ENCODE measurements around the gene TRAF7. TPM values are rescaled to one million over a fixed set of nuclear protein-coding genes. Genes with fewer than 3 reads are reported as not detected.
A peak's percentile ranks its signal among the peaks of the same experiment; 100 is the strongest.

Gene TRAF7
- total and polyA plus RNA-seq, 2 of the 13 experiments (the other 11 are each of a cell fraction or from before 2014, with no cell fraction given) = 47.9 to 65.6 TPM

- no peak for TF ChIP-seq PLSCR1 (CRISPR knock-in tag; IDR thresholded peaks at IDR 0.05; ENCODE audit: borderline replicate concordance)
- TF ChIP-seq ZNF569 (CRISPR knock-in tag; IDR thresholded peaks at IDR 0.05; ENCODE audit: borderline replicate concordance) = no peak
- TF ChIP-seq ZFP36L2 (CRISPR knock-in tag; IDR thresholded peaks at IDR 0.05) = no peak
- TF ChIP-seq IRF1 (CRISPR knock-in tag; IDR thresholded peaks at IDR 0.05; ENCODE audit: low read depth) = no peak
- 0 out of 2 replicates have a peak, but pooled peaks have one; percentile 56 for TF ChIP-seq ZNF556 (CRISPR knock-in tag; IDR thresholded peaks at IDR 0.05; ENCODE audit: borderline replicate concordance)
- TF ChIP-seq TCF12 (IDR thresholded peaks at IDR 0.05) = no peak
- TF ChIP-seq TCF12 (CRISPR knock-in tag; IDR thresholded peaks at IDR 0.05) = no peak
- no peak for TF ChIP-seq NR1H2 (CRISPR knock-in tag; IDR thresholded peaks at IDR 0.05; ENCODE audit: borderline replicate concordance, low read depth)
- TF ChIP-seq AGO2 (optimal IDR thresholded peaks at IDR 0.05; ENCODE audit: low read depth, low read length) = no peak
- no peak for TF ChIP-seq TCF7L2 (IDR thresholded peaks at IDR 0.05; ENCODE audit: low read depth, low read length)
- TF ChIP-seq BRF2 (CRISPR knock-in tag; IDR thresholded peaks at IDR 0.05) = no peak
- TF ChIP-seq MATR3 (CRISPR knock-in tag; IDR thresholded peaks at IDR 0.05) = no peak
- TF ChIP-seq TOE1 (CRISPR knock-in tag; IDR thresholded peaks at IDR 0.05) = no peak; the same call in 1 of the 2 replicates
- TF ChIP-seq ZNF589 (CRISPR knock-in tag; conservative IDR thresholded peaks at IDR 0.05) = no peak
- TF ChIP-seq ZNF503 (CRISPR knock-in tag; IDR thresholded peaks at IDR 0.05) = no peak
- 0 out of 2 replicates have a peak, but pooled peaks have one; percentile 61 for TF ChIP-seq ZNF879 (CRISPR knock-in tag; IDR thresholded peaks at IDR 0.05)
- no peak for TF ChIP-seq ZNF207 (IDR thresholded peaks at IDR 0.05; ENCODE audit: borderline replicate concordance)
- no peak for TF ChIP-seq CHD4 (IDR thresholded peaks at IDR 0.05; ENCODE audit: borderline replicate concordance, low read length)
These were observed 7.8 kb downstream of the TRAF7 start (continued) for GRCh38 chr16:2163211-2163881.
